Measurements from ENCODE around the gene KRTAP12-1.

Gene KRTAP12-1

DNA sequence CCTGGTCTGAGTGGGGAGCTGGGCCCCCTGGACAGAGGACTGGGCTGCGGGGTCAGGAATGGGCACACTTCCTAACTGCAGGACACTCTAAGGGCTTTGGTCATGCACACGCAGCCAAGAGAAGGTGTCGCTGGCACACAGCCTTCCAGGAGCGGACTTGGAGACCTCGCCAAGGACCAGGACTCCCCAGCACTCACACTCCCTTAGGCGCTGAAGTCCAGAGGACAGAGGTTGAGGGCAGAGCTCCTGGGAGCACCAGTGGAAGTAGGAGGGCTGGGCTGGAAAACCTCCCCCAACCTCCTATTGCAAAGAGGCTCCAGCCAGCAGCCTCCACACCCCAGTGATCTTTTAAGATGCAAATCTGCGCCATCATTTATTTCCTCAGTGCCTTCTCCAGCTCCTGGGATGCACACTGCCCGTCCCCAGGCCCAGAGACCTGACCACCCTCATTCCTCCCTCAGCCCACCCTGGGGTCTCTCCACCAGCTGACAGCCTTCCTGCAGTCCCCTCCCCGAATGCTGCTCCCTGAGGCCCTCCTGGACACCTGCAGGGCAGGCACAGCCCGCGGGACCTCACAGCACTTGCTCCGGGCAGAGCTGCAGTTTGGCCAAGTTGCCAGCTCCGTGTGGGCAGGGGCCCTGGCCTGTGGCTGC lies 26.4 kb upstream of the KRTAP12-1 start:
- Histone ChIP-seq H3K36me3 (ENCODE audit: insufficient read depth, low read length) (no peaks in the 10 kb centered on the region), H3K4me3 (ENCODE audit: low read depth, low read length, poor library complexity, severe bottlenecking) (no peak overlapping the region)
- TF ChIP-seq EZH2 (IDR thresholded peaks at IDR 0.05; ENCODE audit: borderline replicate concordance, low read length), result no peak
- TF ChIP-seq, protein P1, sequence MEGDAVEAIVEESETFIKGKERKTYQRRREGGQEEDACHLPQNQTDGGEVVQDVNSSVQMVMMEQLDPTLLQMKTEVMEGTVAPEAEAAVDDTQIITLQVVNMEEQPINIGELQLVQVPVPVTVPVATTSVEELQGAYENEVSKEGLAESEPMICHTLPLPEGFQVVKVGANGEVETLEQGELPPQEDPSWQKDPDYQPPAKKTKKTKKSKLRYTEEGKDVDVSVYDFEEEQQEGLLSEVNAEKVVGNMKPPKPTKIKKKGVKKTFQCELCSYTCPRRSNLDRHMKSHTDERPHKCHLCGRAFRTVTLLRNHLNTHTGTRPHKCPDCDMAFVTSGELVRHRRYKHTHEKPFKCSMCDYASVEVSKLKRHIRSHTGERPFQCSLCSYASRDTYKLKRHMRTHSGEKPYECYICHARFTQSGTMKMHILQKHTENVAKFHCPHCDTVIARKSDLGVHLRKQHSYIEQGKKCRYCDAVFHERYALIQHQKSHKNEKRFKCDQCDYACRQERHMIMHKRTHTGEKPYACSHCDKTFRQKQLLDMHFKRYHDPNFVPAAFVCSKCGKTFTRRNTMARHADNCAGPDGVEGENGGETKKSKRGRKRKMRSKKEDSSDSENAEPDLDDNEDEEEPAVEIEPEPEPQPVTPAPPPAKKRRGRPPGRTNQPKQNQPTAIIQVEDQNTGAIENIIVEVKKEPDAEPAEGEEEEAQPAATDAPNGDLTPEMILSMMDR (IDR thresholded peaks at IDR 0.05; ENCODE audit: low read length), result no peak

DNA sequence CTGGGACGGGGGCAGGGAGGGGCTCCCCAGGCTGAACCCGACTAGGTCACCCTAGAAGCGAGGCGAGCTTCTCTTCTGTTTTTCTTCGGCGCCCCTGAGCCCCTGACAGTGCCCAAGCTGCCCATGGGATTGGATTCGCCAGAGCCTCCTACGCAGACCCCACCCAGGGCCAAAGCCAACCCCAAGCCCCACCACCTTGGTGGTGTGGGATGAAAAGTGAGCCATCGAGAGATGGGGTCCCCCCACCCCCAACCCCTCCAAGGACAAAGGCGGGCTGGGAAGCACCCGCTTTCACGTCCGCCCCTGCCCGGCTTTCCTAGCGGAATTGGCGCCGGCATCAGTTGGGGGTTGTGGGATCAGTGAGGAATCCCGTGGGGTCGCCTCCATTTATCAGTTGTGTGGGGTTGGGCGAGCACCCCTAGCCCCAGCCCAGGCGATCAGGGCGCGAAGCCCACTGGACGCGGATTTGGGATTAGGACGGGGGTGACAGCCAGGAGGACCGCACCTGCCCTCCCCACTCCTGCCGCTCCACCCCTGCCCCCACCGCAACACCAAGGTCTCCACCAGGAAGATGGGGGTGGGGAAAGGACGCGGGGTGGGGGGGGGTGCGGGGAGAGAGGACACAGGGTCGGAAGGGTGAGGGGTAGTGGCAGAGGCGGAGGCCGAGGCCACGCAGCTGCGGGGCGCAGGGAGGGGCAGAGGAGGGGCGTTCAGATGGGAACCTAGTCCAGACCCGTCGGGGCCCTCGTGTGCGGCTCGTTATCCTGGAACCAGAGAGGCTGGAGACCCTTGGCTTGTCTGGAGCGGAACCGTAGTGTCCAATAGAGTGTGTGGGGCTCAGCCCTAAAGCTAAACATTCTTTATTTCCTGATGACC lies 25.0 kb upstream of the KRTAP12-1 start:
- no peak for TF ChIP-seq EZH2 (IDR thresholded peaks at IDR 0.05; ENCODE audit: borderline replicate concordance, low read length)
- TF ChIP-seq, protein P1 (IDR thresholded peaks at IDR 0.05; ENCODE audit: low read length), result no peak
- Histone ChIP-seq H3K79me2 (ENCODE audit: insufficient read depth, low read length) (no peaks in the 10 kb centered on the region), H3K36me3 (ENCODE audit: insufficient read depth, low read length) (no peaks in the 10 kb centered on the region), H3K9me2 (ENCODE audit: low read depth, low read length) (no peaks in the 10 kb centered on the region), H4K20me1 (ENCODE audit: insufficient read depth, low read length) (no peaks in the 10 kb centered on the region), H3K27me3 (ENCODE audit: insufficient read depth, low read length) (0 out of 2 replicates have a peak, but pooled peaks cover 4% of the 10 kb centered on the region), H3F3A (ENCODE audit: insufficient read depth, low read length) (no peaks in the 10 kb centered on the region), H3K9ac (ENCODE audit: low read length) (no peak overlapping the region), H3K9me3 (ENCODE audit: low read length) (no peaks in the 10 kb centered on the region), H3K4me2 (ENCODE audit: low read length) (no peak overlapping the region), H3K4me1 (ENCODE audit: insufficient read depth, low read length, severe bottlenecking) (no peaks in the 10 kb centered on the region), H2AFZ (ENCODE audit: low read length) (no peak overlapping the region), H3K27ac (ENCODE audit: low read depth, low read length, poor library complexity, severe bottlenecking) (no peak overlapping the region), H3K4me3 (ENCODE audit: low read depth, low read length, poor library complexity, severe bottlenecking) (no peak overlapping the region)

More for the DNA sequence above, 26.4 kb upstream of the KRTAP12-1 start:
- no peak overlapping the region for H3K4me2 ChIP-seq (ENCODE audit: low read length)
- H3K9ac ChIP-seq (ENCODE audit: low read length), result no peak overlapping the region
- H3K9me3 ChIP-seq (ENCODE audit: low read length), result no peaks in the 10 kb centered on the region
- H3F3A ChIP-seq (ENCODE audit: insufficient read depth, low read length), result no peaks in the 10 kb centered on the region
- H3K4me1 ChIP-seq (ENCODE audit: insufficient read depth, low read length, severe bottlenecking), result no peaks in the 10 kb centered on the region
- no peak overlapping the region for H2AFZ ChIP-seq (ENCODE audit: low read length)
- no peaks in the 10 kb centered on the region for H3K9me2 ChIP-seq (ENCODE audit: low read depth, low read length)
- H3K27ac ChIP-seq (ENCODE audit: low read depth, low read length, poor library complexity, severe bottlenecking), result no peak overlapping the region
- no peaks in the 10 kb centered on the region for H4K20me1 ChIP-seq (ENCODE audit: insufficient read depth, low read length)
- H3K79me2 ChIP-seq (ENCODE audit: insufficient read depth, low read length), result no peaks in the 10 kb centered on the region
- 0 out of 2 replicates have a peak, but pooled peaks cover 4% of the 10 kb centered on the region for H3K27me3 ChIP-seq (ENCODE audit: insufficient read depth, low read length)

DNA sequence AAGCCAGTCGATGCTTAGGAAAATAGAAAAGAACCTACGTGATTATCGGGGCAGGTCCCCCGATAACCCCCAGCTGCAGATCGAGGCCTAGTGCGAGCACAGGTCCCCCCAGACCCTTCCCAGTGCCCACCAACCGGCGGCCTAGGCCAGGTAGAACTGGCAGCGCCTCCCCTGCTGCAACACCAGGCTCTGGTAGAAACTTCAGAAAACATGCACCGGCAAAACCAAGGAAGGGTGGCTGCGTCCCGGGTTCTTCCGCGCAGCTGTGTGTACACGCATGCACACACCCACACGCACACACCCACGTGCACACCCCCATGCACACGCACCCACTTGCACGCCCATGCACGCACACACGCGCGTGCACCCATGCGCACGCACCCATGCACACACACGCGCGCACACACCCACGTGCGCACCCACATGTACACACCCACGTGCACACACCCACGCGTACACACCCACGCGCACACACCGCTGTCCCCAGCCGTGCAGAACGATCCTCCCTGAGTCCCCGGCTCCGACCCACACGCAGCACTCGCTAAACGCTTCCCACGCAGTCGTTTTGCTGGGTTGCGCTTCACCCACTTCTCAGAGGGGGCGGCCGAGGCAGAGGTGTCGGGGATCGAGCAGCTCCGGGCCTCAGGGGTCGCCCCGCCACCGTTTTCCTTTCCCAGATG lies 24.2 kb upstream of the KRTAP12-1 start:
- H3K79me2 ChIP-seq (ENCODE audit: insufficient read depth, low read length), result no peaks in the 10 kb centered on the region
- 0 out of 2 replicates have a peak, but pooled peaks cover 4% of the 10 kb centered on the region for H3K27me3 ChIP-seq (ENCODE audit: insufficient read depth, low read length)
- no peaks in the 10 kb centered on the region for H4K20me1 ChIP-seq (ENCODE audit: insufficient read depth, low read length)

More for the DNA sequence above, 24.2 kb upstream of the KRTAP12-1 start:
- Histone ChIP-seq H3K4me3 (ENCODE audit: low read depth, low read length, poor library complexity, severe bottlenecking) (no peak overlapping the region), H3K9ac (ENCODE audit: low read length) (no peak overlapping the region), H2AFZ (ENCODE audit: low read length) (no peak overlapping the region), H3K27ac (ENCODE audit: low read depth, low read length, poor library complexity, severe bottlenecking) (no peak overlapping the region), H3K9me2 (ENCODE audit: low read depth, low read length) (no peaks in the 10 kb centered on the region), H3K36me3 (ENCODE audit: insufficient read depth, low read length) (no peaks in the 10 kb centered on the region), H3F3A (ENCODE audit: insufficient read depth, low read length) (no peaks in the 10 kb centered on the region), H3K4me1 (ENCODE audit: insufficient read depth, low read length, severe bottlenecking) (no peaks in the 10 kb centered on the region), H3K9me3 (ENCODE audit: low read length) (no peaks in the 10 kb centered on the region), H3K4me2 (ENCODE audit: low read length) (no peak overlapping the region)
- no peak for TF ChIP-seq EZH2 (IDR thresholded peaks at IDR 0.05; ENCODE audit: borderline replicate concordance, low read length)
- TF ChIP-seq, protein P1 (IDR thresholded peaks at IDR 0.05; ENCODE audit: low read length), result no peak

Data from OCI-LY1 (cell line).